Epithelial cell of proximal tubule (primary cell): ENCODE data around the gene CDKN1A. TPM values are rescaled to one million over a fixed set of nuclear protein-coding genes. Genes with fewer than 3 reads are reported as not detected.

Experiments used
- DNase-seq: peaks from one replicate; pipeline ENCODE4 v3.0.0-alpha.2; 2011; ENCODE audit warnings: low read depth
- H3K4me3 ChIP-seq: 2 replicates; pipeline ENCODE4 v1.5.1; 2011; ENCODE audit warnings: low read depth, mild to moderate bottlenecking, low read length
- CTCF ChIP-seq: conservative IDR thresholded peaks from 2 replicates; pipeline ENCODE4 v1.5.1; 2012; ENCODE audit warnings: low read depth, mild to moderate bottlenecking, low read length
- total RNA-seq: library from RNA; depleted of rRNA; stranded (reverse); fragments of >200 nt; gene quantifications from 2 replicates; pipeline ENCODE4 v1.2.3, GENCODE V29; 2015

The CDKN1A gene
- total RNA-seq, 1 donor from 2014 or later: 427 TPM

- no peak overlapping the region for H3K4me3 ChIP-seq
- no peak for TF ChIP-seq CTCF
Measured at GRCh38 chr6:36636283-36636682, 42.2 kb upstream of the CDKN1A start.

GRCh38 chr6:36636687-36637418, 41.7 kb upstream of the CDKN1A start:
- no peak for TF ChIP-seq CTCF
- no peak for DNase-seq
- no peak overlapping the region for H3K4me3 ChIP-seq

More at GRCh38 chr6:36636283-36636682, 42.2 kb upstream of the CDKN1A start:
- DNase-seq: no peak

- TF ChIP-seq CTCF: no peak
- no peak overlapping the region for H3K4me3 ChIP-seq
- DNase-seq: no peak
Measured at GRCh38 chr6:36638579-36638978, 39.9 kb upstream of the CDKN1A start.

- no peak for TF ChIP-seq CTCF
- no peak overlapping the region for H3K4me3 ChIP-seq
- DNase-seq: no peak
Measured at GRCh38 chr6:36639171-36639808, 39.2 kb upstream of the CDKN1A start.

GRCh38 chr6:36641543-36641942, 37.0 kb upstream of the CDKN1A start:
- DNase-seq: no peak
- no peak overlapping the region for H3K4me3 ChIP-seq
- TF ChIP-seq CTCF: no peak

GRCh38 chr6:36642913-36643817, 35.3 kb upstream of the CDKN1A start:
- TF ChIP-seq CTCF: no peak
- H3K4me3 ChIP-seq: no peak overlapping the region
- peak; percentile 70 for DNase-seq
